KBM-7 (cell line): Measurements from ENCODE around the gene FAM170B.

Experiments used
- DNase-seq: peaks from one replicate; pipeline ENCODE4 v3.0.0-alpha.2; 2015
- in situ Hi-C: fragments of 300-500 bp; cut with MboI; formaldehyde crosslinking; loops from 2 replicates; pipeline ENCODE4 v1.14.3; 2020; ENCODE audit warnings: low sequenced_read_pairs, low pct_unique_long_range_greater_than_20kb, mixed read lengths

Gene FAM170B

DNA sequence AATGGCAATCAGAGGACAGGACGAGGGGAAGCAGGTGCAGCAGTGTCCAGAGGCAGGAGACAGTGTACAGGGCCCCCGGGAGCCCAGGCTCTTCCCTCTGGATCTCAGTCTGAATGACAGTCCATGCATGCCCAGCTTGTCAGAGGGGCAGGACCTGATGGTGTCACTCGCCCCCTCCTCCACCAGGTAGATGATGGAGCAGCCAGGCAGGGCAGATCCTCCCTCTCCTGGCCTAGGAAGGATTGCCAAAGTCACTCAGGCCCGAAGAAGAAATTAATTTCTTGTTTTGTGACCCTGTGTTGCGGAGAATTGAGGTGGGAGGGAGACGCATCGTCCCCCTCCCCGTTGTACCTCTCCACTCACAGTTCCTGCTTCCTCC lies 22.5 kb downstream of the FAM170B start:
- in situ Hi-C loops, result no loop called here
- no peak for DNase-seq

DNA sequence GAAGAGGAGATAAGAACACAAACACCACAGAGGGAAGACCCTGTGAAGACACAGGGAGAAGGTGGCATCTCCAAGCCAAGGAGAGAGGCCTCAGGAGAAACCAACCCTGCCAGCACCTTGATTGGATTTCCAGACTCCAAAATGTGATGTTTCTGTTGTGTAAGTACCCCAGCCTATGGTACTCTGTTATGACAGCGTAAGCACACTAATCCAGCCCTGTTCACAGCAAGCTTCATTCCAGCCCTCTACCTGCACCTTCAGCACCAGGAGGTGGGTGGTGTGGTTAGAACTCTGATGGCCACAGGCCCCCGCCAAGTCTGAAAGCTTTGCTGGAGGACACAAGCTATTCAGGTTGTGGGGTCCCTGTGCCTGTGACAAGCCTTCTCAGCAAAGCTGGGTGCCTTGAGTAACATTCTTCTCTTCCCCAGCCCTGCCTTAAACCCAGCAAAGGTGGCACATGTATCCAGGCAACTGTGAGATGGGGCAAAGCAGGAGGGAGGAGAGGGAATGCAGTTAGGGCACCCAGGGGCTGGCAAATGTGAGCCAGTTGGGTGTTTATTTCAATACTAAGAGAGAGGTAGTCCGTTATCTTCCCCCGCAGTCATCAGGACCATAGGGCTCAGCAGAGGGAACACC lies 23.0 kb downstream of the FAM170B start:
- in situ Hi-C loops, result no loop called here
- DNase-seq, result no peak

DNA sequence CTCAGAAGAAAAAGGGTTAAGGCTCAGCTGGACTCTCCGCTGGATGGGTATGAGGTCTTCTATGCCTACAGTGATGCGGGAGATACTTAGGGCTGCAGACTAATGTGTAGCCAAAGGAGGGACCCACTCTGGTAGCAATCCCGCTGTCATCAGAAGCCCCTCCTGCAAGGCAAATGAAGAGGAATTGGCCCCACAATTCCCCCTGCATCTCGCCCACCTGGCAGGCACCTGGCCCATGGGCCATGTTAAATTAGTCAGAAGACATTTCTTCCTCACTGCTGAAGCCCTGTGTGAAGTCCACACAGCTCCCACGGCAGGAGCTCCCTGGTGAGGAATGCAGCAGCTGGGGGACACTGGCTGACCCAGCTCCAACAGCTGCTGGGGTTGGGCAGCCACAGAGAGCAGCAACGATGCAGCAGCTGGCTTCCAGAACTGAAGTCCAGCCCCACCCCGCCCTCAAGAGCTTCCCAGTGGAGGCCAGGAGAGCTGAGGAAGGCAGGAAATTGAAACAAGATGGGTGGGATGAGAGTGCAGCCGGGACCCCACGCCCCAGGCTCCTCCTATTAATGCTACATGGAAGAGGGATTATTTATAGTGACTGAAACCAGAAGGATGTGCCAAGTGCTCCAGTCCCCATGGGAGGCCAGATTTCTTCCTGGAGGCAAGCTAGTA lies 24.0 kb downstream of the FAM170B start:
- no peak for DNase-seq
- in situ Hi-C loops, result no loop called here

DNA sequence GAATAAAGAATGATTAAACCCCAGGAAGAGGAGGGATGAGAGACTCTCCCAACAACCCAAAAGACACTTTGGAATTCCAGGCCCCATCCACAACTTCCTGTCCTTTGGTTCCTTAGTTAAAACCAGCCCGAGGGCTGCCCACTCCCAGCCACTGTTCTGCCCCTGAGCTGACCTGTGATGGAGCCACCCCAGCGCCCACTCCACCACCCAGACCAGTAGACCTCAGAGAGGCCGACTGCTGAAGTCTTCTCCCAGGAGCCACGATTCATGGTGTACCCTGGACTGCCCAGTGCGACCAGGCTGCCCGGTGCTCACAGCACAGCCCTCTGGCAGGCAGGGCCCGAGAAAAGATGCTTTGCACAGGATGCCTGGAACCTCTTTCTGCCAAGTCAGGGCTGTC lies 25.2 kb downstream of the FAM170B start:
- DNase-seq, result no peak
- in situ Hi-C loops, result no loop called here

DNA sequence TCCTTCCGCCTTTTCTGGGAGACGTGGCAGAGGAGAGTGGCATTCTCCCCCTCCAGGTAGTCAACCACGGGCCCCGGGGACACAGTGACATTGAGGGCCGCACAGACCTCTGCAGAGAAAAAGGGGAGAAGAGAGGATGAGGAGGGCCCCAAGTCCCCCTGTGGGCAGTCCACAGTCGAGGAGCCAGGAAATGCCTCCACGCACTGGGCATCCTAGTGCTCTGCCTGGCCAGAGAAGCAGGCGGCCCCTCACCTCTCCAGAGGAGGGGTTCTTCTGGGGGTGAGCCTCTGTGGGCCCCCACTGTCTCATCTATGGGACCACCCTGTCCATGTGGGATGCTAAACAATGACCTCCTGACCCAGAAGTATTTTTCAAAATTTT lies 25.9 kb downstream of the FAM170B start:
- DNase-seq, result no peak
- in situ Hi-C loops, result no loop called here

DNA sequence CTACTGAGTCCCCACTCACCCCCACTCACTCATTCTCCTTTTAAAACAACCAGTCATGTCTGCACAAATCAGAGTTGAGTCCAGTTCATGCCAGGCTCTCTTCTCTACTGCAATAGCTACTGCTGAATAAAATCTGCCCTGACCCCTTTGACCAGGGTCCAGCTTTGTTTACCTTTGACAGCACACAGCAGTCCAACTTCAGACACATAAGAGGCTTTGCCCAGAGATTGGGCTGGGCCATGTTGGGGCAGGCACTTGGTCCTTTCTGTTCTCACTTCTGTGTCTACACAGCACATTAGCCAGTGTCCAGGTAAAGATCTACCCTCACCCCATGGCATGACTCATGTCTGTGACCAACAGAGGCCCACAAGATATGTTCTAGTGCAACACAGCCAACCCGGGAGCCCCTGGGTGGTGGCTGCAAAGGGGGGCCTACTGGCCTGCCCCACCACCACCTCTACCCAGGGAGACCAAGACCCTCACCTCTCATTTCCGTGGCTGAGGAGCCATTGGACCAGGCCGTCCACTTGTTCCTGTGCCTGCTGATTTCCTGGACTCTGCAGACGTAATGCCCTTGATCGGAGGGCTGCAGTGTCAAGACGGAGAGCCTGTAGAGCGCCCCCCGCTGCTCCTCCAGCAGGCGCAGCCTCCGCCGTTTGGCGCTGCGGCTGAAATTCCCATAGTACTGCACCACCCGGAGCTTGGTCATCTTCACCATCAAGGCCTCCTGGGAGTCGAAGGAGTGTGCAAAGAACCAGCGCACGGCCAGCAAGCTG lies 26.5 kb downstream of the FAM170B start:
- in situ Hi-C loops, result no loop called here
- DNase-seq, result no peak

DNA sequence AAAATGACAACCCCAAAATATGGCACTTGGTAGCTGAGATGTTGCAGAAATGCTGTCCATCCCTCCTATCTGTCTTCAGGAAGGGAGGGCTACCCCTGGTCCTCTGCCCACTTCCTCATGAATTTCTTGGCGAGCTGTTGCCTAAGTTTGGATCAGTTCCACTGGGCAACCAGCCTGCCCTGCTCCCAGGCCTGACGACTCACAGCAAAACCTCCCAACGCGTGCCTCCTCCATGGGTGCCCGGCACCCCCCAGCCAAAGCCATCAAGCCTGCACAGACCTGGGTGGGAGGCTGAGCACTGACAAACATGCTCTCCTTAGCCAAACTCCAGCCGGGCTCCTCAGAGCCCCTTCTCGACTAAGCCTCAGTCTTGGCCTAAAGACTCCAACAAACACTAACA lies 27.4 kb downstream of the FAM170B start:
- DNase-seq, result no peak
- in situ Hi-C loops, result no loop called here

DNA sequence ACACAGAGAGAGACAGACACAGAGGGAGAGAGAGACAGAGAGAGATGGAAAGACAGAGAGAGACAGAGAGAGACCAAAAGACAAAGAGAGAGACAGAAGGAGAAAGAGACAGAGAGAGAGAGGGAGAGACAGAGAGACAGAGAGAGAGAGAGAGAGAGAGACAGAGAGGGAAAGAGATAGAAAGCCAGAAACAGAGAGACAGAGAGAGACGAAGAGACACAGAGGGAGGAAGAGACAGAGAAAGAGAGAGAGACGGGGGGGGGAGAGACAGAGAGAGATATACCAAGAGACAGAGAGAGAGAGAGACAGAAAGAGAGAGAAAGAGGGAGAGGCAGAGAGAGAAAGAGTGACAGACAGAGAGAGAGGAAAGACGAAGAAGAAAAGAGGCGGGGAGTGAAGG lies 28.7 kb downstream of the FAM170B start:
- in situ Hi-C loops, result no loop called here

DNA sequence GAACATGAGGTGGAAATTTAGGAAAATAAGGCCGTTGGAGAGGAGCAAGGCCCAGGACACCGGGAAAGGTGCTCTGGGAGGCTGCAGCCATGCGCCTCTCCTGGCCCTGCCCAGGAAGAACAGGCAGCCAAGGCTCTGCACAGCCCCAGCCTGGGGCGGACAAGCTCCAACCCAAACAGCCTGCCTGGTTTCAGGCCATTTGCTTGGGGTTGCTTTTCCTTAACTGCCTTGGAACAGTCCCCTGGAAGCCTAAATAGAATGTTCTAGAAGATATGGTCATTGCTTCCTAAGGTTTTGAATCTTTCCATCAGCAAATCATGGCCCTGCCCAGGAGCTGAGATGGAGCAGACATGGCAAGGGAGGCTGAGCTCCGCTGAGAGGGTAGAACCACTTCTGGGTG lies 29.5 kb downstream of the FAM170B start:
- no peak for DNase-seq
- in situ Hi-C loops, result no loop called here

More for the DNA sequence above, 28.7 kb downstream of the FAM170B start:
- DNase-seq, result no peak

DNA sequence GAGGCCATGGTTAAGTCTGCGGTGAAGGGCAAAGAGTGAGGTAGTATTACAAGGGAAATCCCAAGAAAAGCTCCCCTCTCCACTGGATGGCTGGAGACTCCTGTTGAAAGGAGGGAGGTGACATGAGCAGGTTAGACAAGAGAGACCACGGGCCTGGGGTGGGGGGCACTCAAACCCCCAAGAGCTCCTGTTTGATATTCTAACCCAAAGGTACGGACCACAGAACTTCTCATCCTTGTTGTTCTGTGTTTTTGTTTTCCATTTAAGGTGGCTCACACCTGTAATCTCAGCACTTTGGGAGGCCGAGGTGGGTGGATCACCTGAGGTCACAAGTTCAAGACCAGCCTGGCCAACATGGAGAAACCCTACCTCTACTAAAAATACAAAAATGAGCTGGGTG lies 30.1 kb downstream of the FAM170B start:
- in situ Hi-C loops, result no loop called here

DNA sequence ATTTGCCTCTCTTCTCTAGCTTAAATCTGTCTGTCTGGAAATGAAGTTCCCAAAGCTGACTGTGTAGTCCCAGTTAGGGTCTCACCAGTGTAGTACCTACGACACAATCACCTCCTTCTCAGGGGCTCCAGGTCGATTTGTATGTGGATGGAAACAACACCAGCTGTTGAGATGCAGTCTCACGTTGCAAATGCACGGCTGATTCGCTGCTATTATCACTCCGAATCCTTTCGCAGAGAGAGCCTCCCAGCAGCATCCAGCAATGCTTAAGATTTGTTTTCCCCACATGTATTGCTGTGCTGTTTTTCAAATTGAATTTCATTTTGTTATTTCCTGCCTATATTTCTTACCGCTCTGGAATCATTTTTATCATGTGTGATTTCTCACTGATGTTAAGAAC lies 34.8 kb downstream of the FAM170B start:
- in situ Hi-C loops, result no loop called here
- no peak for DNase-seq

More for the DNA sequence above, 30.1 kb downstream of the FAM170B start:
- DNase-seq, result no peak

DNA sequence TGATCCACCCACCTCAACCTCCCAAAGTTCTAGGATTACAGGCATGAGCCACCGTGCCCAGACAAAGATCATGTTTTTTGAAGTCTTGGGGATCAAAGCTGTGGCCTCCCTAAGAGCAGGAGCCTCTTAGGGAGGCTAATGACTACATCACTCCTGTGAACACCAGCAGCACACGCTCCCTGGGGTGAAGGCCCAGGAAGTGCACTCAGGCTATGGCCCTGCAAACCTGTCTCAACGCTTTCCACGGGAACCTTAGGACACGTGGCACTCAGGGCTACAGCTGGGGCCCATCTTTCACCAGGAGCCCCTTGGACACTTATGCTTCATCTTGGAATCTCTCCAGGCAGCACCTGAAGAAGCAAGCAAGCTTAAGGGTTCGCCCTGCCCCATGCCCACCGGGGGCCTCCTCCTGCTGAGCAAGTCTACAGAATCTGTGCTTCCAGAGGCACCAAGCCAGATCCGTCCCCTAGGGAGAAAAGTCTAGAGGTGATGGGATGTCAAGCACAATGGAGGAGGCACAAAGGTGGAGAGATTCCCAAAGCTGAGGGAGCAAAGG lies 36.9 kb downstream of the FAM170B start:
- in situ Hi-C loops, result no loop called here
- DNase-seq, result no peak

DNA sequence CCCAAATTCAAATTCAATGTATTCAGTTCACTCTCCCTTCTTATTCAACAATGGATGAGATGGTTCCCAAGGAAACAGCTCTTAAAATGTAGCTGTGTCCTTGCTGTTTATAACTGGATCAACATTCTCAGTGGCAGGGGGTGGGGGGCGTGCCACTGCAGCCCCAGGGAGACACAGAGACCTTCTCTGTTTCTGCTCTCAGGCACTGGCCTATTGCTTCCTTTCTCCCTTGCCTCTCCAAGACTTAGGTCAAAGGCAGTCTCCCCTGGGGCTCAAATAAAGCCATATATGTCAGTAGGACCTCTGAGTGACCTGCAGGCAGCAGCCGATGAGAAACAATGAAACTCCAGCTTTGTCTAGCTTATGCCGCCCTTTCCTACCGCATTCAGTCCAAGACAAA lies 39.2 kb downstream of the FAM170B start:
- no peak for DNase-seq
- in situ Hi-C loops, result no loop called here

DNA sequence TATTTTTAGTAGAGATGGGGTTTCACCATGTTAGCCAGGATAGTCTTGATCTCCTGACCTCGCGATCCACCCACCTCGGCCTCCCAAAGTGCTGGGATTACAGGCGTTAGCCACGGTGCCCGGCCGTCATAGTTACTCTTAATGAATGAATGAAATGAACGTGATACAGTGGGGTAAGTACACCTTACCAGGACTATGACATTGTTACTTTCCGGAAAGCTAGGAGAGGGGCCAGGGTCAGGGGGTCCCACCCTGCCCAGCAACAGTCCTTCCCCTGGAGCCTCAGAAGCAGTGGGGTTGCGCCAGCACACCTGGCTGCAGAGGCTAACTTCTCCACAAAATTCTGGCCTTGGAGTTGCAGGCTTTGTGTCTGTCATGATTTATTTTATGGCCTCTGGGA lies 39.9 kb downstream of the FAM170B start:
- DNase-seq, result no peak
- in situ Hi-C loops, result no loop called here

DNA sequence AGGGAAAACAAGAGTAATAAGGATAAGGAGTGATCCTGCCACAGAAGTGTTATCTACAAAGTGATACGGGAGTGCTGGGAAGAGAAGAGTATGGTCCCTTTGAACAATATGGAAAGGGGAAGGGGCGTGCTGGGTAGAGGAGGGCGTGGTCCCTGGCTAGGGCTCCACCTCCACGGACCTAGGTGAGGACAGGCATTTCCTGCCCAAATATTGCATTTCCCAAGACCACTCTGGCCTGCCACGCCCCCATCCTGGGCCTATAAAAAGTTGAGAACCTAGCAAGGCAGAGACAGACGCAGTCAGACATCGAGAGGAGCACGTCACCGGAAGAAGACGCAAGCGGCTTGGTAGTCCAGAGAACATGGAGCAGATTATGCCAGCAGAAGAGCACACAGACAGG lies 41.3 kb downstream of the FAM170B start:
- DNase-seq, result no peak
- in situ Hi-C loops, result no loop called here

DNA sequence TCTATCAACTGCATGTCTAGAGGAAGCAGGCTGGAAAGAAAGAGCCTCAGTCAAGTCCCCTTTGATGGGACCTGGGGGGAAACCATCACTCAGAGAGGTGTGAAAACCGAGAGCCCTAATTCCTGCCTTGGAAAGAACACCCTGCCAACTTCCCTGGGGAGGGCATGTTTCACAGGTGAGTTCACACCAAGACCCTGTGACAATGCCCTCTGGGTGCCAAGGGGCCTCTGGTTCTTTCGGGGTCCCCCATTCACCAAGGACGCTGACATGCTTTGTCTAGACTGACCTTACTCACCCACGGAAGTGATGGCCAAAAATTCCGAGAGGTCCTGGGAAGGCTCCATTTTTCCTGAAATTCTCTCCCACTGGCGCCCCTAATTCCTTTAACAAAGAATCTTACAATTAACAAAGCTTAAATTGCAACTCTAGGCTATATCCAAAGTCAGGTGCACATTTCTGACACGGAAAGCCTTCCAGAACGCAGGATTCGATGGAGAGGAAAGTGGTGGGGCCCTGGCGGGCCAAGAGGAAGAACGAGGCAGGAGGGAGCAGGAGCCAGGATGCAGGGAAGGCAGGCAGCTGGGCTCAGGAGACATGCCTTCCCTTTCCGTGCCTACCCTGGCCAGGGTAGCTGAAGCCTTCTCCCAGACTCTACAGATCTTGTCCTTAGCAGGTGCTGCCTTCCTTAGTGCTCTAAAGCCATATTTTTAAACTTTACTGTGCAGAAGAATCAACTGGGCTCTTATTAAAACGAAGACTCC lies 42.2 kb downstream of the FAM170B start:
- in situ Hi-C loops, result no loop called here
- no peak for DNase-seq

DNA sequence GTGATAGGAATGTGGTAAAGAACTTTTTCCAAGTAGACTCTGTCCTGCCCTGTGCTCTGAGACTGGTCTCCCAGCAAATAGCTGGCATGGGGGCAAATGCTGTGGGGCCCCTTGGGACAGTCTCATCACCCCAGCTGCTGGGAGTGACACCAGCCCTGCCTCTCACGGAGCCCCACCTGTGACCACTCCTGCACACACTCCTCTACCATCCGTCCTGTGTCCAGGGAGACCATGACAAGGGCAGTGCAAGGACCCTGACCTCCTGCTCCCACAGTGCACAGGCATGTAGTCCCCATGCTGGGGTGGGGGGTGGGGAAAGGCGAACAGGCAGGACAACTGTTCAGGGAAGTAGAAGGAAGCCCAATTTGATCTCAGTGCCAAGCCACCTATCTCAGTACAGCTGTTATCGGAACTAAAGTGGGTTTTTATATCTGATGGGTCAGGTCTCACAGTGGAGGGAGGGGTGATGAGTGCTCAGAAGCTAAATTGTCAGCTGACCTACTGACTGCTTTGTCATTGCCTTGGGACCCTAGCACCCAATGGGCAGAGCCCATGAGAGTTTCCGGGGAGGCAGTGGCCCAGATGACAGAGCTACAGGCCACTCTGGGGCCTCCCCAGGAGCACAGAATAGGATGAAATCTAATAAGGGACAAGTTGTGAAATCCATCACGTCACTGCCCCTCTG lies 43.0 kb downstream of the FAM170B start:
- in situ Hi-C loops, result no loop called here
- no peak for DNase-seq

DNA sequence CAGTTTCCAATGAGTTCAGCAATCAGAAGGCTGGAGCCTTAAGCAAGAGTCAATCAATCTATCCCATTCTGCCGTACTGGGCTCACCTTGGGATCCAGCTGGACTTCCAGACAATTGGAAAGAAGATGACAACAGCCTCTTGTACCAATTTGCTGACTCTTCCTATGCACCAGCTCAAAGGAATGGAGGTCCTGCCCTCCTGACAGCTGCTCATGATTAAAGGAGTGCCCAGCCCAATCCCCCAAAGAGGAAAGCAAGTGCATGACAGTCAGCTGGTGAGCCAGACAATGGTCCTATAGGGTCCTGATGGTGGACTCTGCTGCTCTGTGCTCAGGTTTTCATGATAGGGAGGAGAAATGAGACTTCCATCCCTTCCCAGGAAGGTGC lies 43.6 kb downstream of the FAM170B start:
- in situ Hi-C loops, result no loop called here
- DNase-seq, result no peak

DNA sequence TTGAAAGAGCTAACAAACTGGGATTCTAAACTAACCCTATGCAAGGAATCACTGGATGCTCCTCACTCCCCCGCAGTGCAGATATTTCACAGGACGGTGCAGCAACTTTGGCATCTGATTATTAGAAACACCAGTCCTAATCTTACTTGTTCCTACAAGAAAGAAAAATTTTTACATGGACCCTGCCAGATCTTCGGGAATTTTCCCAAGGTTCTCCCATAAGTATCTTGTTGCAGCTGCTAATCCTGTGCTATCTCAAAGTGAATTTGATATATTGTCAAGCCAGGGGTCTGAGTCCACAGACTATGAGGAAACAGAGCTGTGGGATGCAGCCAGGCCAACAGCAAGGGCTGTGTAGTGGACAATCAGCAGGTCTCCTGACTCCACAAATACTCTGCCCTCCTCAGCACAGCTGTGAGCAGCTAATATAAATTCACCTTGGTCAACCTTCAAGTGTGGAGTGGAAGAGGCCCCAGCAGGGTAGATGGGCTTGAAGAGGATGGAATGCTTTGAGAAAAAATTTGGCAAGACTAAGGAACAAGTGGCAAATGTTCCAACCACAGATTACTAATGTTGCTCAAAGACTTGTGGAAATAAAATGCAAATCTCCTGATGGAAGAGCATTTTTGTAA lies 44.1 kb downstream of the FAM170B start:
- in situ Hi-C loops, result no loop called here
- no peak for DNase-seq
